ENCODE data around the gene PAX6. TPM values are rescaled to one million over a fixed set of nuclear protein-coding genes. Genes with fewer than 3 reads are reported as not detected.

Gene PAX6
- total RNA-seq, 1 donor, result not detected

DNA sequence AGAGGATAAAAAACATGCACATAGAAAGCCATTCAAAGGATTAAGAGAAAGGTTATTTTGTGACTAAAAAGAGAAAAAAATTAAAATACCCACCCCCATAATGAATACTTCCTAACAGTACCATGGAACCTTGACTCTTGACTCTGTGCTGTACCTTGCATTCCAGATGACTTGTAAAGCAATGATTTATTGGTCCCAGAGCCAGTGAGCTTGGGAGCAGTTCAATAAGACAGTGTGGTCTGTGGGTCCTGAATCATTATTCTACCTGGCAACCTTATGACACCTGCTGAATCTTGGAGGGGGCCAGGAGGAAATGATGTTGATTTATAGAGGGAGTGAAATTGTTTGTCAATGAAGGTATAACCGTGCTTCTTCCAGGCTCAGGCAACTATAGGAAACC lies 34.2 kb upstream of the PAX6 start:
- no peak overlapping the region for H3K4me3 ChIP-seq (ENCODE audit: low read depth, low read length)
- no peak for DNase-seq (ENCODE audit: low read depth)
- no peak for TF ChIP-seq CTCF (IDR thresholded peaks at IDR 0.05; ENCODE audit: insufficient read depth, low read depth, low read length)

DNA sequence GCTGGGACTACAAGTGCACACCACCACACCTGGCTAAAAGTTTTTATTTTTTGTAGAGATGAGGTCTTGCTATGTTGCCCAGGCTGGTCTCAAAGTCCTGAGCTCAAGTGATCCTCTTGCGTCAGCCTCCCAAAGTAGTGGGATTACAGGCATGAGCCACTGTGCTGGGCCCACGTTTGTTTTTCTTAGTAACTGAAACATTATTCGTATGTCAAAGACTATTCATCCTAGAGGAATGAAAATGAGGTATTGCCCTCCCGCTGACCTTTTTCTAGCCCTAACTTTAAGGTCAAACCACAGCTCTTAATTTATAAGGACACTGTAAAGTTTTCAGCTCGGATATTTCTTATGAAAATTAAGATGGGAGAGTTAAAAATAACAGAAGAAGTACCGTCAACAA lies 33.2 kb upstream of the PAX6 start:
- no peak for DNase-seq (ENCODE audit: low read depth)
- no peak for TF ChIP-seq CTCF (IDR thresholded peaks at IDR 0.05; ENCODE audit: insufficient read depth, low read depth, low read length)
- no peak overlapping the region for H3K4me3 ChIP-seq (ENCODE audit: low read depth, low read length)

- no peak for TF ChIP-seq CTCF (IDR thresholded peaks at IDR 0.05; ENCODE audit: insufficient read depth, low read depth, low read length)
- H3K4me3 ChIP-seq (ENCODE audit: low read depth, low read length), result no peak overlapping the region
- no peak for DNase-seq (ENCODE audit: low read depth)
Observed at GRCh38 chr11:31841435-31841834, 30.3 kb upstream of the PAX6 start.

GRCh38 chr11:31834237-31834636 lies 23.1 kb upstream of the PAX6 start:
- H3K4me3 ChIP-seq (ENCODE audit: low read depth, low read length), result no peak overlapping the region
- TF ChIP-seq CTCF (IDR thresholded peaks at IDR 0.05; ENCODE audit: insufficient read depth, low read depth, low read length), result no peak
- no peak for DNase-seq (ENCODE audit: low read depth)

DNA sequence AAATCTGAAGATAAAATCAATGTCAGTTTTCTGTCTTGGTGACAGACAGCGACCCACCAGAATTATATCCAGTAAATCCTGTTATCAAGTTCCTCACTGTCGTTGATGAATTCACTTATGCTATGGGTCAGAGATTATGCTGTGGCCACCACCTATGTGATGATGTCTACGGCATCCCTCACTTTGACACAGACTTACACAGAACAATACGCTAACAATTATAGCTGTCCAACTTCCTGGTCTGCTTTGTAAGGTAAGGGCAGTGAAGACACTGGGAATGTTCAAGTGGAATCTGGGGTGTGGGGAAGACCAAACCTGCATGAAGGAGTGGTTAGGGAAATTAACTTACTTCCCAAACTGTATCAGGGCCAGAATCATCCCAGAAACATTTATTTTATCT lies 19.3 kb upstream of the PAX6 start:
- no peak overlapping the region for H3K4me3 ChIP-seq (ENCODE audit: low read depth, low read length)
- no peak for DNase-seq (ENCODE audit: low read depth)
- no peak for TF ChIP-seq CTCF (IDR thresholded peaks at IDR 0.05; ENCODE audit: insufficient read depth, low read depth, low read length)

DNA sequence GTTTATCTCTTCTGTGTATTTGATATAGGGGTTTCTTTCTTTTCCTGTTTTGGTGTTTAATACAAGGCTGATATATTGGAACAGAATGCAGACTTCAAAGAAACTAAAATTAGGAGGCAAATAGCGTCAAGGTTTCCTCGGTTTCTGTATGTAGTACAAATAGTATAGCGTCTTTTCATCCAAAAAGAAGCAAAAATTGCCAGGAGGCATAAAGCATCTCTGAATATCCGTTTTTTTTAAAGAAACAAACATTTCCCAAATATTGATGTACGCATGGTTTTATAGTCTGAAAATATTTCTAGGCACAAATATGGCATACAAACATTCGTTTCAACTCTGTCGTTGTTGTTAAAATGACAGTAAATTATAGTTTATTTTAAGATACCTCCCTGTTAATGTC lies 17.1 kb upstream of the PAX6 start:
- no peak for DNase-seq (ENCODE audit: low read depth)
- no peak for TF ChIP-seq CTCF (IDR thresholded peaks at IDR 0.05; ENCODE audit: insufficient read depth, low read depth, low read length)
- H3K4me3 ChIP-seq (ENCODE audit: low read depth, low read length), result no peak overlapping the region

DNA sequence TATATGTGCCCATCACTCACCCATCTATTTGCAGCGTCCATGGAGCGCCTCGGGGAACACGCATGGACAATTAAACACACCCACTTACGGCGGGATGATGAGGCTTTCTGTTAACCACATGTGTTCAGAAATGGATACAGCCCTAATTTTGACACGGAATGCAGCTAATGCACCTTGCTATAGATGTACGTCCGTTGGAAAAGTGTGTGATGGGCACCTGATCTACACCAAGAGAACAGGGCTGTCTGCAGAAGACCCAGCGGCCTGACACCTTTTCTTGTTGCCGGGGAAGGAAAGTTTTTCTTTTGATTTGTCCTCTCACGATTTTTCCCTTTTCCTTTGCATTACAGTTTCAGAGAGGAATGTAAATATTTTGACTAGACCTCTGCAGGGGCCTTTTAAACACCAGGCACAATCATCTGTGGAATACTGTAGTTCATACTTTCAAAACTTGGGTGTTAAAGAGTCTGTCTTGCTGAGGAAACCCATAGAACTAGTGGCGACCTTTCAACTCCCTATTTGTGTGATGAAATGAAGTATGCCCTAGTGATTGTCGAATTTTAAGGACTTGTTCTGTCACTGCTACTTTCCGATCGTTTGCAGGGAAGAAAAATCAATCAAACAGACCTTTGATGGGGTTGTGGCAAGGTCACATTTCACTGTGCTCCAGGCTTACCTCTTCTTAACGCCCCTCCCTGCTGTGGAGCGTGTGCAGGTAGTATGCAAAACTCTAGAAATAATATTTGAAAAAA lies 16.5 kb upstream of the PAX6 start:
- DNase-seq (ENCODE audit: low read depth), result peak; percentile 55
- no peak for TF ChIP-seq CTCF (IDR thresholded peaks at IDR 0.05; ENCODE audit: insufficient read depth, low read depth, low read length)

More for the DNA sequence above, 16.5 kb upstream of the PAX6 start:
- no peak overlapping the region for H3K4me3 ChIP-seq (ENCODE audit: low read depth, low read length)
